ENCODE measurements around the gene TGFB1I1. TPM values are rescaled to one million over a fixed set of nuclear protein-coding genes. Genes with fewer than 3 reads are reported as not detected.

The TGFB1I1 gene
- total RNA-seq, 1 experiment from 2014 or later, result 9.3 TPM

GRCh38 chr16:31461201-31461920 lies 10.6 kb upstream of the TGFB1I1 start:
- peaks cover 38% of the 10 kb centered on the region for H3K36me3 Mint-ChIP-seq (ENCODE audit: insufficient read depth, unreplicated experiment)
- H3K4me1 Mint-ChIP-seq (ENCODE audit: low read depth, unreplicated experiment), result peaks cover 6% of the 10 kb centered on the region
- H3K4me3 Mint-ChIP-seq (ENCODE audit: unreplicated experiment), result no peak overlapping the region
- no peak for DNase-seq
- H3K27me3 Mint-ChIP-seq (ENCODE audit: insufficient read depth, unreplicated experiment), result no peaks in the 10 kb centered on the region
- TF ChIP-seq, protein P1, sequence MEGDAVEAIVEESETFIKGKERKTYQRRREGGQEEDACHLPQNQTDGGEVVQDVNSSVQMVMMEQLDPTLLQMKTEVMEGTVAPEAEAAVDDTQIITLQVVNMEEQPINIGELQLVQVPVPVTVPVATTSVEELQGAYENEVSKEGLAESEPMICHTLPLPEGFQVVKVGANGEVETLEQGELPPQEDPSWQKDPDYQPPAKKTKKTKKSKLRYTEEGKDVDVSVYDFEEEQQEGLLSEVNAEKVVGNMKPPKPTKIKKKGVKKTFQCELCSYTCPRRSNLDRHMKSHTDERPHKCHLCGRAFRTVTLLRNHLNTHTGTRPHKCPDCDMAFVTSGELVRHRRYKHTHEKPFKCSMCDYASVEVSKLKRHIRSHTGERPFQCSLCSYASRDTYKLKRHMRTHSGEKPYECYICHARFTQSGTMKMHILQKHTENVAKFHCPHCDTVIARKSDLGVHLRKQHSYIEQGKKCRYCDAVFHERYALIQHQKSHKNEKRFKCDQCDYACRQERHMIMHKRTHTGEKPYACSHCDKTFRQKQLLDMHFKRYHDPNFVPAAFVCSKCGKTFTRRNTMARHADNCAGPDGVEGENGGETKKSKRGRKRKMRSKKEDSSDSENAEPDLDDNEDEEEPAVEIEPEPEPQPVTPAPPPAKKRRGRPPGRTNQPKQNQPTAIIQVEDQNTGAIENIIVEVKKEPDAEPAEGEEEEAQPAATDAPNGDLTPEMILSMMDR (IDR thresholded peaks at IDR 0.05; ENCODE audit: insufficient read depth in 1 of 2, low read depth in 1 of 2, low read length in 1 of 2, severe bottlenecking in 1 of 2, unreplicated experiment in 1 of 2), result no peak
- Histone ChIP-seq H3K27me3 (replicated peaks; ENCODE audit: control insufficient read depth, insufficient read depth, low read length) (no peaks in the 10 kb centered on the region), H3K9me3 (no peaks in the 10 kb centered on the region), H3K4me1 (peaks cover 13% of the 10 kb centered on the region; the same call in 1 of the 2 replicates), H3K4me3 (ENCODE audit: low read depth, low read length) (no peak overlapping the region), H3K36me3 (ENCODE audit: control insufficient read depth, insufficient read depth, low read length) (peaks cover 1% of the 10 kb centered on the region; the same call in 1 of the 2 replicates)
- intact Hi-C loops (cut with micrococcal nuclease; ENCODE audit: unreplicated experiment), result no loop called here
- H3K27ac Mint-ChIP-seq (ENCODE audit: unreplicated experiment), result no peak overlapping the region
- no TSS peak for BruUV-seq (replicated peaks)
- POLR2A ChIA-PET, result interaction anchor here (2.0 to 3.5 kb wide), 3 partner anchors 16 to 344 kb away, joined by 9 to 30 read pairs (median 12); partner anchors contain the start of gene KAT8
- CTCF ChIA-PET, result interaction anchor here (1.1 to 4.3 kb wide), 3 partner anchors 13 to 19 kb away, joined by 3 to 33 read pairs (median 6); partner anchors contain the start of gene ZNF843
- no peaks in the 10 kb centered on the region for H3K9me3 Mint-ChIP-seq (ENCODE audit: unreplicated experiment)

- Mint-ChIP-seq H3K9me3 (ENCODE audit: unreplicated experiment) (no peaks in the 10 kb centered on the region), H3K36me3 (ENCODE audit: insufficient read depth, unreplicated experiment) (peaks cover 38% of the 10 kb centered on the region), H3K27ac (ENCODE audit: unreplicated experiment) (no peak overlapping the region), H3K27me3 (ENCODE audit: insufficient read depth, unreplicated experiment) (no peaks in the 10 kb centered on the region), H3K4me3 (ENCODE audit: unreplicated experiment) (no peak overlapping the region), H3K4me1 (ENCODE audit: low read depth, unreplicated experiment) (peaks cover 6% of the 10 kb centered on the region)
- no TSS peak for BruUV-seq (replicated peaks)
- no peak for DNase-seq
- Histone ChIP-seq H3K36me3 (ENCODE audit: control insufficient read depth, insufficient read depth, low read length) (peaks cover 1% of the 10 kb centered on the region; the same call in 1 of the 2 replicates), H3K4me1 (peaks cover 13% of the 10 kb centered on the region; the same call in 1 of the 2 replicates), H3K4me3 (ENCODE audit: low read depth, low read length) (no peak overlapping the region), H3K9me3 (no peaks in the 10 kb centered on the region), H3K27me3 (replicated peaks; ENCODE audit: control insufficient read depth, insufficient read depth, low read length) (no peaks in the 10 kb centered on the region)
- intact Hi-C loops (cut with micrococcal nuclease; ENCODE audit: unreplicated experiment), result no loop called here
- TF ChIP-seq, protein P1 (IDR thresholded peaks at IDR 0.05; ENCODE audit: insufficient read depth in 1 of 2, low read depth in 1 of 2, low read length in 1 of 2, severe bottlenecking in 1 of 2, unreplicated experiment in 1 of 2), result no peak
- CTCF ChIA-PET, result no interaction called here
- POLR2A ChIA-PET, result no interaction called here
Observed at GRCh38 chr16:31461921-31462804, 9.8 kb upstream of the TGFB1I1 start.

GRCh38 chr16:31464348-31464769 lies 7.6 kb upstream of the TGFB1I1 start:
- peaks cover 6% of the 10 kb centered on the region for H3K4me1 Mint-ChIP-seq (ENCODE audit: low read depth, unreplicated experiment)
- H3K27ac Mint-ChIP-seq (ENCODE audit: unreplicated experiment), result no peak overlapping the region
- peaks cover 32% of the 10 kb centered on the region for H3K36me3 Mint-ChIP-seq (ENCODE audit: insufficient read depth, unreplicated experiment)
- intact Hi-C loops (cut with micrococcal nuclease; ENCODE audit: unreplicated experiment), result no loop called here
- H3K4me1 ChIP-seq, result peaks cover 6% of the 10 kb centered on the region; the same call in 1 of the 2 replicates
- no peaks in the 10 kb centered on the region for H3K9me3 Mint-ChIP-seq (ENCODE audit: unreplicated experiment)
- no TSS peak for BruUV-seq (replicated peaks)
- no peaks in the 10 kb centered on the region for H3K27me3 Mint-ChIP-seq (ENCODE audit: insufficient read depth, unreplicated experiment)
- no peaks in the 10 kb centered on the region for H3K27me3 ChIP-seq (replicated peaks; ENCODE audit: control insufficient read depth, insufficient read depth, low read length)
- POLR2A ChIA-PET, result interaction anchor here (0.6 to 1.2 kb wide), 2 partner anchors 13 to 662 kb away, joined by 3 to 5 read pairs; no protein-coding TSS in a partner anchor
- no peak for DNase-seq
- H3K36me3 ChIP-seq (ENCODE audit: control insufficient read depth, insufficient read depth, low read length), result peaks cover 1% of the 10 kb centered on the region; the same call in 1 of the 2 replicates
- TF ChIP-seq, protein P1 (IDR thresholded peaks at IDR 0.05; ENCODE audit: insufficient read depth in 1 of 2, low read depth in 1 of 2, low read length in 1 of 2, severe bottlenecking in 1 of 2, unreplicated experiment in 1 of 2), result no peak
- H3K4me3 ChIP-seq (ENCODE audit: low read depth, low read length), result no peak overlapping the region
- CTCF ChIA-PET, result no interaction called here
- H3K9me3 ChIP-seq, result no peaks in the 10 kb centered on the region
- H3K4me3 Mint-ChIP-seq (ENCODE audit: unreplicated experiment), result no peak overlapping the region

All from Caco-2 (cell line).